ENCODE results near the gene FLNB. TPM values are rescaled to one million over a fixed set of nuclear protein-coding genes. Genes with fewer than 3 reads are reported as not detected.

The FLNB gene
- total RNA-seq = 56.9 and 74.2 TPM in 2 replicates

GRCh38 chr3:58008141-58009025 lies at the start of gene FLNB:
Gene FLNB, plus strand, starts transcription at chr3:58008422. Its CDS starts 143 bp downstream, at chr3:58008565.

GRCh38 chr3:58210761-58211460 lies 202.7 kb downstream of the FLNB start, which contains the start of gene DNASE1L3:
Gene DNASE1L3, minus strand, starts transcription at chr3:58210972. Its CDS starts 66 bp downstream, at chr3:58210906.

Other genes starting within 250 kb of the FLNB start
- 0.97 and 2.2 TPM in 2 replicates for gene DNASE1L3, start 202.6 kb downstream of the FLNB start, total RNA-seq
- gene ABHD6, start 229.4 kb downstream of the FLNB start, total RNA-seq = 5.5 and 6.1 TPM in 2 replicates